Measurements from ENCODE around the gene SPATA20.

SPATA20 gene

GRCh38 chr17:50507871-50508572, 39.0 kb upstream of the SPATA20 start, which contains the start of gene MYCBPAP:
MYCBPAP (plus strand) TSS chr17:50508439; CDS start chr17:50508675, 236 bp downstream.
- Histone ChIP-seq H2AFZ (ENCODE audit: low read depth, low read length) (peak within 1 kb of the TSS; percentile 96), H3K9me3 (ENCODE audit: insufficient read depth, low read length) (no peaks in the 10 kb centered on the region), H4K20me1 (ENCODE audit: insufficient read depth, low read length) (no peaks in the 10 kb centered on the region), H3K4me1 (ENCODE audit: low read length) (peaks cover 36% of the 10 kb centered on the region), H3K79me2 (ENCODE audit: low read length) (peaks cover 18% of the 10 kb centered on the region), H3K36me3 (replicated peaks; ENCODE audit: low read depth, low read length) (peaks cover 3% of the 10 kb centered on the region), H3K27me3 (ENCODE audit: low read depth, low read length) (0 out of 2 replicates have a peak, but pooled peaks cover 3% of the 10 kb centered on the region), H3K9ac (ENCODE audit: low read length) (peak within 1 kb of the TSS; percentile 91), H3K4me2 (ENCODE audit: low read length) (peak within 1 kb of the TSS; percentile 93), H3K4me3 (ENCODE audit: low read length) (peak within 1 kb of the TSS; percentile 93), H3K27ac (ENCODE audit: low read length) (peak within 1 kb of the TSS; percentile 64)
- peak; percentile 31; the same call in 1 of the 2 replicates for TF ChIP-seq CTCF (IDR thresholded peaks at IDR 0.05; ENCODE audit: low read depth, low read length)
- TF ChIP-seq EZH2phosphoT487 (IDR thresholded peaks at IDR 0.05; ENCODE audit: low read depth) = no peak

- H3K4me1 ChIP-seq (ENCODE audit: low read length) = peaks cover 36% of the 10 kb centered on the region
- peak overlapping the region; percentile 64 for H3K27ac ChIP-seq (ENCODE audit: low read length)
- H3K9me3 ChIP-seq (ENCODE audit: insufficient read depth, low read length) = no peaks in the 10 kb centered on the region
- H4K20me1 ChIP-seq (ENCODE audit: insufficient read depth, low read length) = no peaks in the 10 kb centered on the region
- TF ChIP-seq EZH2phosphoT487 (IDR thresholded peaks at IDR 0.05; ENCODE audit: low read depth) = no peak
- TF ChIP-seq CTCF (IDR thresholded peaks at IDR 0.05; ENCODE audit: low read depth, low read length) = peak; percentile 2; the same call in 1 of the 2 replicates
- H3K79me2 ChIP-seq (ENCODE audit: low read length) = peaks cover 18% of the 10 kb centered on the region
- peaks cover 3% of the 10 kb centered on the region for H3K36me3 ChIP-seq (replicated peaks; ENCODE audit: low read depth, low read length)
- H3K4me3 ChIP-seq (ENCODE audit: low read length) = peak overlapping the region; percentile 93
- H2AFZ ChIP-seq (ENCODE audit: low read depth, low read length) = peak overlapping the region; percentile 96
- H3K9ac ChIP-seq (ENCODE audit: low read length) = peak overlapping the region; percentile 91
- peak overlapping the region; percentile 93 for H3K4me2 ChIP-seq (ENCODE audit: low read length)
- no peaks in the 10 kb centered on the region for H3K27me3 ChIP-seq (ENCODE audit: low read depth, low read length)
Observed at GRCh38 chr17:50508573-50509460, 38.2 kb upstream of the SPATA20 start.

GRCh38 chr17:50511058-50511457, 35.9 kb upstream of the SPATA20 start:
- Histone ChIP-seq H3K9ac (ENCODE audit: low read length) (peak overlapping the region; percentile 64), H3K4me2 (ENCODE audit: low read length) (peak overlapping the region; percentile 98), H3K27ac (ENCODE audit: low read length) (peak overlapping the region; percentile 95), H3K27me3 (ENCODE audit: low read depth, low read length) (no peaks in the 10 kb centered on the region), H3K9me3 (ENCODE audit: insufficient read depth, low read length) (no peaks in the 10 kb centered on the region), H3K36me3 (replicated peaks; ENCODE audit: low read depth, low read length) (peaks cover 3% of the 10 kb centered on the region), H3K4me3 (ENCODE audit: low read length) (peak overlapping the region; percentile 74), H3K4me1 (ENCODE audit: low read length) (peaks cover 36% of the 10 kb centered on the region), H3K79me2 (ENCODE audit: low read length) (peaks cover 18% of the 10 kb centered on the region), H4K20me1 (ENCODE audit: insufficient read depth, low read length) (no peaks in the 10 kb centered on the region), H2AFZ (ENCODE audit: low read depth, low read length) (no peak overlapping the region)
- no peak for TF ChIP-seq CTCF (IDR thresholded peaks at IDR 0.05; ENCODE audit: low read depth, low read length)
- no peak for TF ChIP-seq EZH2phosphoT487 (IDR thresholded peaks at IDR 0.05; ENCODE audit: low read depth)

- Histone ChIP-seq H3K9ac (ENCODE audit: low read length) (no peak overlapping the region), H3K4me3 (ENCODE audit: low read length) (no peak overlapping the region), H4K20me1 (ENCODE audit: insufficient read depth, low read length) (no peaks in the 10 kb centered on the region), H3K79me2 (ENCODE audit: low read length) (peaks cover 17% of the 10 kb centered on the region), H3K9me3 (ENCODE audit: insufficient read depth, low read length) (no peaks in the 10 kb centered on the region), H3K4me1 (ENCODE audit: low read length) (peaks cover 30% of the 10 kb centered on the region), H2AFZ (ENCODE audit: low read depth, low read length) (no peak overlapping the region), H3K27me3 (ENCODE audit: low read depth, low read length) (no peaks in the 10 kb centered on the region), H3K36me3 (replicated peaks; ENCODE audit: low read depth, low read length) (peaks cover 3% of the 10 kb centered on the region), H3K27ac (ENCODE audit: low read length) (no peak overlapping the region), H3K4me2 (ENCODE audit: low read length) (no peak overlapping the region)
- TF ChIP-seq CTCF (IDR thresholded peaks at IDR 0.05; ENCODE audit: low read depth, low read length) (no peak), EZH2phosphoT487 (IDR thresholded peaks at IDR 0.05; ENCODE audit: low read depth) (no peak)
Observed at GRCh38 chr17:50513495-50513894, 33.5 kb upstream of the SPATA20 start.

All from OCI-LY3 (cell line).